SK-N-SH (cell line): Measurements from ENCODE around the gene CIAO3. TPM values are rescaled to one million over a fixed set of nuclear protein-coding genes. Genes with fewer than 3 reads are reported as not detected.

ENCODE experiments used
- CTCF ChIA-PET: fragments of 300-600, 350-600 bp; formaldehyde crosslinking; extraction: SDS; loops from one replicate; lab custom pipeline; 2021; lab: Yijun Ruan, JAX
- POLR2A ChIA-PET: fragments of 350-600 bp; sonication (Branson Sonifier 250); formaldehyde crosslinking; extraction: SDS; loops from one replicate; lab custom pipeline; 2020; ENCODE audit warnings: antibody characterized with exemption, inconsistent platforms; lab: Yijun Ruan, JAX
- DNase-seq: peaks from one replicate; pipeline ENCODE4 v3.0.0; 2012
- H2AFZ ChIP-seq: fragments of 200-600 bp; sonication (generic); 2 replicates; pipeline ENCODE4 v1.8.1; 2016; ENCODE audit warnings: antibody characterized with exemption, mild to moderate bottlenecking, low read depth
- H3F3A ChIP-seq: fragments of 200-600 bp; sonication (generic); replicated peaks from 2 replicates; pipeline ENCODE3; 2016; ENCODE audit warnings: antibody characterized with exemption, mild to moderate bottlenecking; ENCODE audit not compliant: insufficient read depth
- H3K27ac ChIP-seq, 2 experiments: fragments of 200-500 bp in 1 of 2; fragments of 200-600 bp in 1 of 2; sonication (Bioruptor generic) in 1 of 2; sonication (generic), shearing (Covaris generic) in 1 of 2; 2 replicates each; pipeline versions ENCODE4 v1.5.1 to v1.6.1; 2014 to 2016; ENCODE audit warnings: low read depth in 2 of 2, inconsistent platforms in 1 of 2, low read length in 1 of 2, mild to moderate bottlenecking in 1 of 2, mixed read lengths in 1 of 2
- H3K27me3 ChIP-seq: fragments of 200-600 bp; sonication (generic), shearing (Covaris generic); 2 replicates; pipeline ENCODE4 v1.6.1; 2016; ENCODE audit warnings: mixed run types; ENCODE audit not compliant: insufficient read depth
- H3K36me3 ChIP-seq, 2 experiments: fragments of 200-500 bp in 1 of 2; fragments of 200-600 bp in 1 of 2; sonication (Bioruptor generic) in 1 of 2; sonication (generic) in 1 of 2; replicated peaks in 1 of 2; 2 replicates each; pipeline versions ENCODE3 to v1.5.1; 2014 to 2016; ENCODE audit warnings: low read length in 1 of 2, mild to moderate bottlenecking in 1 of 2; ENCODE audit not compliant: insufficient read depth in 2 of 2, control insufficient read depth in 1 of 2
- H3K4me1 ChIP-seq, 2 experiments: fragments of 200-500 bp in 1 of 2; fragments of 200-600 bp in 1 of 2; sonication (Bioruptor generic) in 1 of 2; sonication (generic), shearing (Covaris generic) in 1 of 2; 2 replicates each; pipeline versions ENCODE4 v1.5.1 to v1.6.1; 2014 to 2016; ENCODE audit warnings: low read depth in 1 of 2, low read length in 1 of 2, mixed run types in 1 of 2; ENCODE audit not compliant: insufficient read depth in 2 of 2, control insufficient read depth in 1 of 2
- H3K4me2 ChIP-seq: fragments of 200-600 bp; sonication (generic), shearing (Covaris generic); 2 replicates; pipeline ENCODE4 v1.6.1; 2017; ENCODE audit warnings: mixed run types
- H3K4me3 ChIP-seq, 2 experiments: fragments of 200-500 bp in 1 of 2; fragments of 200-600 bp in 1 of 2; sonication (Bioruptor generic) in 1 of 2; sonication (generic), shearing (Covaris generic) in 1 of 2; 2 replicates each; pipeline versions ENCODE4 v1.5.1 to v1.8.1; 2014 to 2016; ENCODE audit warnings: low read depth in 2 of 2, inconsistent platforms in 1 of 2, low read length in 1 of 2, mild to moderate bottlenecking in 1 of 2, mixed read lengths in 1 of 2, moderate library complexity in 1 of 2
- H3K79me2 ChIP-seq: fragments of 200-600 bp; sonication (generic); 2 replicates; pipeline ENCODE4 v1.8.1; 2017; ENCODE audit warnings: mild to moderate bottlenecking; ENCODE audit not compliant: insufficient read depth
- H3K9ac ChIP-seq: fragments of 200-600 bp; sonication (generic); 2 replicates; pipeline ENCODE4 v1.6.1; 2017; ENCODE audit warnings: mixed run types
- H3K9me2 ChIP-seq: fragments of 200-600 bp; sonication (generic); 2 replicates; pipeline ENCODE4 v1.6.1; 2017; ENCODE audit warnings: mixed run types
- H3K9me3 ChIP-seq: fragments of 200-600 bp; sonication (generic); 2 replicates; pipeline ENCODE4 v1.6.1; 2017; ENCODE audit warnings: mixed run types, mild to moderate bottlenecking, moderate library complexity
- H4K20me1 ChIP-seq: fragments of 200-600 bp; sonication (generic); 2 replicates; pipeline ENCODE4 v1.6.1; 2017; ENCODE audit warnings: mild to moderate bottlenecking, mixed run types; ENCODE audit not compliant: insufficient read depth
- CTCF ChIP-seq: fragments of 200-600 bp; sonication (generic); IDR thresholded peaks from 2 replicates; pipeline ENCODE4 v1.6.1; 2017; ENCODE audit warnings: antibody characterized with exemption, mild to moderate bottlenecking, moderate library complexity
- FOSL2 ChIP-seq: IDR thresholded peaks from 2 replicates; pipeline ENCODE4 v1.4.0; 2012; ENCODE audit warnings: low read depth, mild to moderate bottlenecking, moderate library complexity, borderline replicate concordance
- FOXJ3 ChIP-seq: sonication (generic); formaldehyde crosslinking; IDR thresholded peaks from 2 replicates; pipeline ENCODE4 v1.5.1; 2020; ENCODE audit warnings: mild to moderate bottlenecking, missing genetic modification reagents
- GABPA ChIP-seq: IDR thresholded peaks from 2 replicates; pipeline ENCODE4 v1.4.0; 2012; ENCODE audit warnings: low read depth, mild to moderate bottlenecking
- JUND ChIP-seq: IDR thresholded peaks from 2 replicates; pipeline ENCODE4 v1.4.0; 2012
- MEF2A ChIP-seq: IDR thresholded peaks from 2 replicates; pipeline ENCODE4 v1.4.0; 2012; ENCODE audit warnings: low read depth, borderline replicate concordance
- MXI1 ChIP-seq: IDR thresholded peaks from 2 replicates; pipeline ENCODE4 v1.6.1; 2012; ENCODE audit warnings: mild to moderate bottlenecking, low read depth, low read length, improper control_type of control experiment
- POLR2AphosphoS5 ChIP-seq: IDR thresholded peaks from 2 replicates; pipeline ENCODE4 v1.6.1; 2012; ENCODE audit warnings: low read depth, low read length
- REST ChIP-seq: IDR thresholded peaks from 2 replicates; pipeline ENCODE4 v1.6.1; 2012; ENCODE audit warnings: mild to moderate bottlenecking, low read depth, low read length, moderate library complexity
- RFX5 ChIP-seq: IDR thresholded peaks from 2 replicates; pipeline ENCODE4 v1.6.1; 2012; ENCODE audit warnings: mild to moderate bottlenecking, improper control_type of control experiment, low read length
- RXRA ChIP-seq: IDR thresholded peaks from 2 replicates; pipeline ENCODE4 v1.4.0; 2012; ENCODE audit warnings: low read depth, mild to moderate bottlenecking, borderline replicate concordance
- SIN3A ChIP-seq: IDR thresholded peaks from 2 replicates; pipeline ENCODE4 v1.6.1; 2012; ENCODE audit warnings: low read depth, mild to moderate bottlenecking, low read length, moderate library complexity, borderline replicate concordance
- SMC3 ChIP-seq: IDR thresholded peaks from 2 replicates; pipeline ENCODE4 v1.6.1; 2012; ENCODE audit warnings: low read depth, low read length, improper control_type of control experiment
- TCF12 ChIP-seq: IDR thresholded peaks from 2 replicates; pipeline ENCODE4 v1.4.0; 2012
- USF2 ChIP-seq: fragments of 150-350 bp; IDR thresholded peaks from 2 replicates; pipeline ENCODE4 v1.6.1; 2017; ENCODE audit warnings: antibody characterized with exemption, low read length, low read depth, borderline replicate concordance
- ZBTB33 ChIP-seq: IDR thresholded peaks from 2 replicates; pipeline ENCODE4 v1.4.0; 2012; ENCODE audit warnings: low read depth, borderline replicate concordance
- WGBS: methylation state at CpG from one replicate; pipeline ENCODE4 v1.1.6; 2017; ENCODE audit warnings: low lambda C conversion rate; 5-methylcytosine and 5-hydroxymethylcytosine counted together
- polyA plus RNA-seq, 3 experiments: library from polyadenylated mRNA; depleted of rRNA; stranded (reverse); fragments of >200 nt; gene quantifications; 2 replicates each; pipeline ENCODE4 v1.2.3, GENCODE V29; 2012
- TF ChIP-seq, protein P1 (sequence below): IDR thresholded peaks from 2 replicates; pipeline ENCODE4; 2012
- TF ChIP-seq, protein P2 (sequence below): IDR thresholded peaks from 2 replicates; pipeline ENCODE4 v1.4.0; 2012; ENCODE audit warnings: low read depth

CIAO3 gene
- polyA plus RNA-seq, 1 of the 3 experiments (the other 2 are of a cell fraction) = 14.4 TPM

- no peak for TF ChIP-seq USF2
- TF ChIP-seq TCF12 = no peak
- TF ChIP-seq GABPA = no peak
Observed at GRCh38 chr16:762595-763268, 21.9 kb upstream of the CIAO3 start (continued).

DNA sequence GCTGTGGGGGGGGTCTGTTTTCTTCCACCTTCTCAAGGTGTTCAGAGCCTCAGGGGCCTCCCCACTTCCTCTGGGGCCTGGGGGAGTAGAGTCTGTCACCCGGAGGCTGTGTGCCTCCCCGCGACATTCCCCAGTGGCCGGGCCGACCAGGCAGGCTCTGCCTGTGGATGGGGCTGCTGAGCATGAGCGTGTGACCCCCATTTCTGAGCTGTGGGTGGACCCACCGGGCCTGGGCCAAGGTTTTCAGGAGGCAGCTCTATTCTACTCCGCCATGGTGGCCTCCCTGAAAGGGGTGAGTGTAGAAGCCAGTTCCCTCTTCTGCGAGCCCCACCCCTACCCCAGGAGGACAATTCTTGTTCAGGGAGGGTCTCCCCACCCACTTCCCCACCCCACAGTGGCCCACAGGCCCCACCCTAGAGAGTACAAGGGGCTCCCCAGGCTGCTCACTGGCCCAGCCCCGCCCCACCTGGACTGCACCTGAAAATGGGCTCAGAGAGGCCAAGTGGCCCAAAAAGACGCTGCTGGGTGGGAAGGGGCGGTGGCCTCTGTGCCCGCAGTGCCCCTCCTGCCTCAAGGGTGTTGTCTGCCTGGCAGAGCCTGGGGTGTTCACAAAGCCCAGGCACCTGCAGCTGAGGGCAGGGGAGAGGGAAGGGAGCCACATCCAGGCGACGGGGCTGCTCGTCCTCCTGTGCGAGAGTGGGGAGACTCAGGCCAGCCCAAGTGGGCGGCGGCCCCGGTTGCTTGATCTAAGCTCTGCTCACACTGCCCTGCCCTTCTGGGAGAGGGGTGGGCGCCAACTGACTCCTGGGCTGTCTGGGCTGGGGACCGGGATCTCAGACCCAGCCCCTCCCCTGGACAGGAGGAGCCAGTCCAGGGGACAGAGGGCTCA lies 21.1 kb upstream of the CIAO3 start:
- CTCF ChIA-PET = interaction anchor here (1.3 kb wide), 1 partner anchor 15 kb away, joined by 3 read pairs; no protein-coding TSS in a partner anchor
- no peak for TF ChIP-seq JUND
- TF ChIP-seq, protein P1, sequence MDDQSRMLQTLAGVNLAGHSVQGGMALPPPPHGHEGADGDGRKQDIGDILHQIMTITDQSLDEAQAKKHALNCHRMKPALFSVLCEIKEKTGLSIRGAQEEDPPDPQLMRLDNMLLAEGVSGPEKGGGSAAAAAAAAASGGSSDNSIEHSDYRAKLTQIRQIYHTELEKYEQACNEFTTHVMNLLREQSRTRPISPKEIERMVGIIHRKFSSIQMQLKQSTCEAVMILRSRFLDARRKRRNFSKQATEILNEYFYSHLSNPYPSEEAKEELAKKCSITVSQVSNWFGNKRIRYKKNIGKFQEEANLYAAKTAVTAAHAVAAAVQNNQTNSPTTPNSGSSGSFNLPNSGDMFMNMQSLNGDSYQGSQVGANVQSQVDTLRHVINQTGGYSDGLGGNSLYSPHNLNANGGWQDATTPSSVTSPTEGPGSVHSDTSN = no peak
- no peak for TF ChIP-seq FOSL2
- TF ChIP-seq ZBTB33 = no peak
- no peak for TF ChIP-seq SMC3
- TF ChIP-seq RXRA = no peak
- no peak for TF ChIP-seq USF2
- TF ChIP-seq FOXJ3 (CRISPR knock-in tag) = no peak
- TF ChIP-seq POLR2AphosphoS5 = no peak
- no peak for TF ChIP-seq SIN3A
- TF ChIP-seq REST = no peak
- no peak for TF ChIP-seq CTCF
- TF ChIP-seq RFX5 = no peak
- TF ChIP-seq MEF2A = no peak
- TF ChIP-seq MXI1 = no peak
- TF ChIP-seq, protein P2, sequence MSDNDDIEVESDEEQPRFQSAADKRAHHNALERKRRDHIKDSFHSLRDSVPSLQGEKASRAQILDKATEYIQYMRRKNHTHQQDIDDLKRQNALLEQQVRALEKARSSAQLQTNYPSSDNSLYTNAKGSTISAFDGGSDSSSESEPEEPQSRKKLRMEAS = no peak

More for the DNA sequence above, 21.1 kb upstream of the CIAO3 start:
- H3K27me3 ChIP-seq = no peaks in the 10 kb centered on the region
- H3F3A ChIP-seq = no peaks in the 10 kb centered on the region
- no peak for DNase-seq
- POLR2A ChIA-PET = no interaction called here
- no peak overlapping the region for H3K27ac ChIP-seq
- H3K9me3 ChIP-seq = no peaks in the 10 kb centered on the region
- H3K4me3 ChIP-seq = no peak overlapping the region
- no peaks in the 10 kb centered on the region for H4K20me1 ChIP-seq
- 90% methylated on average over 3 of the region's 22 CpGs for WGBS
- no peak overlapping the region for H3K4me2 ChIP-seq
- H3K9ac ChIP-seq = no peak overlapping the region
- H2AFZ ChIP-seq = no peak overlapping the region
- no peaks in the 10 kb centered on the region for H3K36me3 ChIP-seq
- H3K79me2 ChIP-seq = no peaks in the 10 kb centered on the region
- H3K9me2 ChIP-seq = no peaks in the 10 kb centered on the region
- H3K4me1 ChIP-seq = no peaks in the 10 kb centered on the region
